ENCODE results near the gene ZSCAN26.

Gene ZSCAN26

DNA sequence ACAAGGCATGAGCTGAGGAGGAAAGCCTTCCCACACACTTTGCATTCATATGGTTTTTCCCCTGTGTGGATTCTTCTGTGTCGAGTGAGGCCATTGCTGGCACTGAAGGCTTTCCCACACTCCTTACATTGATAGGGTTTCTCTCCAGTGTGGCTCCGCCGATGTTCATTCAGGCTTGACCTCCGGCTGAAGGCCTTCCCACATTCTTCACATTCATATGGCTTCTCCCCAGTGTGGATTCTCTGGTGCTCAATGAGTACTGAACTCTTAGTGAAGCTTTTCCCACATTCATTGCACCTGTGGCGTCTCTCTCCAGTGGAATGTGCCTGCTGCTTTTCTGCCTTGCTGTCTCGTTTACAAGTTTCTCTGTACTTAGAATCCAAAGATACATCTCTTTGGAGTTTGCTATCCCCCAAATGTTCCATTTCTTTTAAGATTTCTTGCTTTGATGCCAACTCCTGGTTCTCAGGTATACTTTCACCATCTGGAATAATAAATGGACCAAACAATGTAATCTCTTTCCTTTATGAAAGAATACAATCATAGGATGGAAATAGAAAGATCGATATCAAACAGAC is 59.5 kb downstream of the ZSCAN26 start:
- DNase-seq: no peak

Data from NCI-H510A treated with DMSO at 0.1 percent for 48 hours (cell line).